D721Med (cell line): Measurements from ENCODE around the gene LALBA.
"Not testable (repeated sequence)": the region's sequence is repeated elsewhere in the genome, so short reads cannot be mapped to it uniquely, and the experiment has no call there.

ENCODE experiments used
- DNase-seq: peaks from one replicate; pipeline ENCODE4 v3.0.0; 2011; ENCODE audit warnings: low spot score; ENCODE audit not compliant: insufficient read length
- FAIRE-seq: peaks from 2 replicates; lab custom pipeline; 2011; peaks lifted over from hg19 to GRCh38; lab: Jason Lieb, UNC
- CTCF ChIP-seq: IDR thresholded peaks from 2 replicates; pipeline ENCODE4 v1.5.1; 2012; ENCODE audit warnings: mild to moderate bottlenecking, control low read depth; ENCODE audit not compliant: insufficient read depth; ENCODE audit errors: missing control alignments

The LALBA gene

GRCh38 chr12:48527891-48528670 lies 41.8 kb downstream of the LALBA start:
- no peak for FAIRE-seq
- no peak for TF ChIP-seq CTCF
- DNase-seq, result no peak

GRCh38 chr12:48525332-48525731 lies 44.5 kb downstream of the LALBA start, which contains the start of gene OR8S1:
Gene OR8S1 (plus strand): TSS chr12:48525632. CDS start chr12:48525632, 0 bp downstream.
- FAIRE-seq (no peak), DNase-seq (no peak)
- TF ChIP-seq CTCF, result no peak

- FAIRE-seq, DNase-seq: not testable (repeated sequence)
Measured at GRCh38 chr12:48520381-48520780, 49.5 kb downstream of the LALBA start.
